HG02759 (cell line): ENCODE results near the gene PEX3.
A peak's percentile ranks its signal among the peaks of the same experiment; 100 is the strongest.
"Not testable (repeated sequence)": the region's sequence is repeated elsewhere in the genome, so short reads cannot be mapped to it uniquely, and the experiment has no call there.

ENCODE experiments used
- ATAC-seq: cut with Tn5 transposase; IDR thresholded peaks from one replicate; pipeline ENCODE4 v1.9.1; 2021; ENCODE audit warnings: mild to moderate bottlenecking, moderate library complexity; ENCODE audit not compliant: unreplicated experiment

PEX3 gene

GRCh38 chr6:143506199-143506598 lies 55.6 kb downstream of the PEX3 start:
- ATAC-seq: no peak

GRCh38 chr6:143506620-143507019 lies 56.0 kb downstream of the PEX3 start:
- no peak for ATAC-seq

- ATAC-seq: peak; percentile 34
These were observed 56.9 kb downstream of the PEX3 start for GRCh38 chr6:143507358-143508145.

- ATAC-seq: not testable (repeated sequence)
These were observed 59.7 kb downstream of the PEX3 start for GRCh38 chr6:143510326-143510725.

GRCh38 chr6:143510991-143511891 lies 60.6 kb downstream of the PEX3 start, which contains the start of gene FUCA2:
TSS of gene FUCA2 (minus strand) at chr6:143511720. CDS start at chr6:143511634, 86 bp downstream.
- peak; percentile 65 for ATAC-seq

- no peak for ATAC-seq
These were observed 62.8 kb downstream of the PEX3 start for GRCh38 chr6:143513410-143513809.

GRCh38 chr6:143515061-143515760 lies 64.6 kb downstream of the PEX3 start:
- no peak for ATAC-seq

- ATAC-seq: no peak
These were observed 65.3 kb downstream of the PEX3 start for GRCh38 chr6:143515766-143516355.

GRCh38 chr6:143516690-143517446 lies 66.3 kb downstream of the PEX3 start:
- no peak for ATAC-seq

GRCh38 chr6:143517447-143517773 lies 66.8 kb downstream of the PEX3 start:
- ATAC-seq: no peak

- ATAC-seq: no peak
These were observed 71.5 kb downstream of the PEX3 start for GRCh38 chr6:143522039-143522600.

GRCh38 chr6:143525356-143525755 lies 74.8 kb downstream of the PEX3 start:
- no peak for ATAC-seq

GRCh38 chr6:143527677-143528076 lies 77.1 kb downstream of the PEX3 start:
- ATAC-seq: no peak

- no peak for ATAC-seq
These were observed 77.7 kb downstream of the PEX3 start for GRCh38 chr6:143528164-143528811.

GRCh38 chr6:143529095-143529494 lies 78.5 kb downstream of the PEX3 start:
- ATAC-seq: no peak

- ATAC-seq: no peak
These were observed 81.3 kb downstream of the PEX3 start for GRCh38 chr6:143531720-143532499.

GRCh38 chr6:143535189-143535614 lies 84.6 kb downstream of the PEX3 start:
- no peak for ATAC-seq

- ATAC-seq: peak; percentile 80
These were observed 85.9 kb downstream of the PEX3 start for GRCh38 chr6:143536461-143536865.
